AG04450 (cell line): ENCODE data around the gene NT5C2. TPM values are rescaled to one million over a fixed set of nuclear protein-coding genes. Genes with fewer than 3 reads are reported as not detected.
A peak's percentile ranks its signal among the peaks of the same experiment; 100 is the strongest.
"Not testable (repeated sequence)": the region's sequence is repeated elsewhere in the genome, so short reads cannot be mapped to it uniquely, and the experiment has no call there.

ENCODE experiments used
- CTCF ChIA-PET: fragments of 300-600, 350-600 bp; formaldehyde crosslinking; extraction: SDS; loops from one replicate; lab custom pipeline; 2022; ENCODE audit warnings: antibody characterized with exemption, inconsistent platforms; lab: Charles Lee
- POLR2A ChIA-PET: fragments of 350-600 bp; formaldehyde crosslinking; extraction: SDS; loops from one replicate; lab custom pipeline; 2021; ENCODE audit warnings: antibody characterized with exemption, inconsistent platforms; lab: Yijun Ruan, JAX
- DNase-seq: peaks from one replicate; pipeline ENCODE4 v3.0.0-alpha.2; 2011; ENCODE audit warnings: low read depth, low spot score
- H3K27ac ChIP-seq: one replicate; pipeline ENCODE4 v1.5.1; 2012; ENCODE audit warnings: low read depth, low read length, control low read depth
- H3K27me3 ChIP-seq: one replicate; pipeline ENCODE4 v1.6.0; 2012; ENCODE audit warnings: low read length; ENCODE audit not compliant: control insufficient read depth, insufficient read depth
- H3K4me3 ChIP-seq: 2 replicates; pipeline ENCODE4 v1.5.1; 2011; ENCODE audit warnings: mild to moderate bottlenecking, low read depth, low read length, control low read depth
- H3K9me3 ChIP-seq: 2 replicates; pipeline ENCODE4 v1.5.1; 2012; ENCODE audit warnings: low read length; ENCODE audit not compliant: control insufficient read depth, insufficient read depth
- CTCF ChIP-seq: IDR thresholded peaks from 2 replicates; pipeline ENCODE4 v1.5.1; 2011; ENCODE audit warnings: low read depth, low read length, control low read depth, inconsistent platforms
- polyA plus RNA-seq: library from polyadenylated mRNA; depleted of rRNA; stranded (reverse); fragments of >200 nt; gene quantifications from 2 replicates; pipeline ENCODE4 v1.2.3, GENCODE V29; 2011

The NT5C2 gene
- polyA plus RNA-seq, 1 experiment: 117 TPM

GRCh38 chr10:103207141-103207540 is 14.1 kb upstream of the NT5C2 start:
- POLR2A ChIA-PET: interaction anchor here (0.5 kb wide), 1 partner anchor 42 kb away, joined by 4 read pairs; no protein-coding TSS in a partner anchor
- H3K27me3 ChIP-seq: peaks cover 3% of the 10 kb centered on the region
- no peak for TF ChIP-seq CTCF
- DNase-seq: no peak
- H3K4me3 ChIP-seq: no peak overlapping the region
- peaks cover 8% of the 10 kb centered on the region; the same call in 1 of the 2 replicates for H3K9me3 ChIP-seq
- H3K27ac ChIP-seq: no peak overlapping the region
- CTCF ChIA-PET: no interaction called here

- H3K27me3 ChIP-seq, CTCF ChIA-PET, H3K4me3 ChIP-seq, DNase-seq, POLR2A ChIA-PET, H3K9me3 ChIP-seq, H3K27ac ChIP-seq: not testable (repeated sequence)
Observed at GRCh38 chr10:103206715-103207114, 13.6 kb upstream of the NT5C2 start.

DNA sequence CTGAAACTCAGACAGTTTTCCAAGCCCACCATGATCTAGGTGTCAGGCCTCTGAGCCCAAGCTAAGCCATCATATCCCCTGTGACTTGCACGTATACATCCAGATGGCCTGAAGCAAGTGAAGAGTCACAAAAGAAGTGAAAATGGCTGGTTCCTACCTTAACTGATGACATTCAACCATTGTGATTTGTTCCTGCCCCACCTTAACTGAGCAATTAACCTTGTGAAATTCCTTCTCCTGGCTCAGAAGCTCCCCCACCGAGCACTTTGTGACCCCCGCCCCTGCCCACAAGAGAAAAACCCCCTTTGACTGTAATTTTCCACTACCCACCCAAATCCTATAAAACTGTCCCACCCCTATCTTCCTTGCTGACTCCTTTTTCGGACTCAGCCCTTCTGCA is 12.3 kb upstream of the NT5C2 start:
- H3K4me3 ChIP-seq, H3K9me3 ChIP-seq, DNase-seq, POLR2A ChIA-PET, H3K27ac ChIP-seq, CTCF ChIA-PET, H3K27me3 ChIP-seq: not testable (repeated sequence)

DNA sequence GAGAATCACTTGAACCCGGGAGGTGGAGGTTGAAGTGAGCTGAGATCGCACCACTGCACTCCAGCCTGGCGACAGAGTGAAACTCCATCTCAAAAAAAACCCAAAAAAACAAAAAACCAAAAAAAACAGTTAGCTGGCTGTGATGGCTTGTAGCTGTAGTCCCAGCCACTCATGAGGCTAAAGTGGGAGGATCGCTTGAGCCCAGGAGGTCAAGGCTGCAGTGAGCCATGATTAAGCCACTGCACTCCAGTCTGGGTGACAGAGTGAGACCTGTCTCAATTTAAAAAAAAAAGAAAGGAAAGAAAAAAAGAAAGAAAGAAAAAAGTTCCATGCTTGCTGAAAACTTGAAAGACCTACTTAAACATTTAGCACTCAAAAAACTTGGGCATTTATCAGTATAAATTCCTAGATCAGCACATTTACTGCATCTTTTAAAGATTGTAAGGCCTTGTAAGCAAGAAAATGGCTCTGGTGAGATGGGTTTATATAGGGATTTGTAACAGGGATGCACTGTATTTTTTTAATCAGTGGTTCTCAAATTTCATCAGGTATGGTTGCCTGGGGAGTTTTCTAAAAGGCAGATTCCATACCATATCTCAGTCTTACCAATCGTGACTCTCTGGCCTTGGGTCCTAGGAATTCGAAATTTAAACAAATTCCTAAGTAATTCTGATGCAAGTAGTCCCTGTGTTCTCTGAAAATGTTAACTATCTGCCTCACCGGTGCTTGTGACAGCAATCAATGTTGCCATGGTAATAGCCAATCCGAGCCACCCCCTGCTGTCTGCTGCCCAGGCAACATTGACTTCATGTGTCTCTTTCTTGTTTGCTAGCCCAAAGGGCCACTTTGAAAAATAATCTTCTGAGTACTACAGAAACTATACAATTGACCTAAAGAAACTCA is 11.5 kb upstream of the NT5C2 start:
- DNase-seq: peak; percentile 10
- CTCF ChIA-PET: interaction anchor here (0.8 to 1.1 kb wide), 2 partner anchors 40 to 61 kb away, joined by 3 to 5 read pairs; no protein-coding TSS in a partner anchor
- no peak for TF ChIP-seq CTCF
- Histone ChIP-seq H3K4me3 (no peak overlapping the region), H3K9me3 (peaks cover under 1% of the 10 kb centered on the region; the same call in 1 of the 2 replicates), H3K27me3 (peaks cover 3% of the 10 kb centered on the region), H3K27ac (no peak overlapping the region)
- POLR2A ChIA-PET: no interaction called here

DNA sequence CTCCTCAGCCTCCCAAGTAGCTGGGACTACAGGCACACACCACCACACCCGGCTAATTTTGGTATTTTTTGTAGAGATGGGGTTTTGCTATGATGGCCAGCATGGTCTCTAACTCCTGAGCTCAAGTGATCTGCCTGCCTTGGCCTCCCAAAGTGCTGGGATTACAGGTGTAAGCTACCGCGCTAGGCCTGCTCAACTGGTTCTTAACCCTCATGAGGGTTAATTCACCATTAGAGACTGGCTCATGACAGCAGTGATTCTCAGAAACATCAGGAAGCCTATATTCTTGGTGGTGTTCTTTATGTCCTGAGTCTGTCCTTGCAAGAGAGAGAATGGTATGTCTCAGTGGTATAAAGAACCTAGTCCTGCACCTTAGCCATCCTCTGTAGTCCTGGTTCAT is 10.4 kb upstream of the NT5C2 start:
- POLR2A ChIA-PET: no interaction called here
- Histone ChIP-seq H3K27ac (no peak overlapping the region), H3K9me3 (no peaks in the 10 kb centered on the region; the same call in 1 of the 2 replicates), H3K4me3 (no peak overlapping the region), H3K27me3 (peaks cover 3% of the 10 kb centered on the region)
- CTCF ChIA-PET: interaction anchor here (1.1 kb wide), 1 partner anchor 41 kb away, joined by 5 read pairs; no protein-coding TSS in a partner anchor
- no peak for TF ChIP-seq CTCF
- no peak for DNase-seq

DNA sequence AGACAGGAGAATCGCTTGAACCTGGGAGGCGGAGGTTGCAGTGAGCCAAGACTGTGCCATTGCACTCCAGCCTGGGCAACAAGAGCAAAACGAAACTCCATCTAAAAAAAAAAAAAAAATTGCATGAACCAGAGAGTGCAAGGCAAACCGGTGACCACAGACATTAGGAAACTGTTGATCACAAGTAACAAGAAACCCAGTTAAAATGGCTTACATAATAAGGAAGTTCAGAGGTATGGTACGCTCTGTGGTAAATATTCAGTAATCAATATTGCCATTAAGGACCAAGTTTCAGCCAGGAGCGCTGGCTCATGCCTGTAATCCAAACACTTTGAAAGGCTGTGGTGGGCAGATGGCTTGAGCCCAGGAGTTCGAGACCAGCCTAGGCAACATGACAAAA is 9.2 kb upstream of the NT5C2 start:
- Histone ChIP-seq H3K4me3 (no peak overlapping the region), H3K27ac (no peak overlapping the region), H3K27me3 (peaks cover 3% of the 10 kb centered on the region), H3K9me3 (no peaks in the 10 kb centered on the region)
- no peak for TF ChIP-seq CTCF
- DNase-seq: no peak
- ChIA-PET CTCF (no interaction called here), POLR2A (no interaction called here)
